Heart right ventricle (tissue), 16 donors: ENCODE data around the gene CLASRP. TPM values are rescaled to one million over a fixed set of nuclear protein-coding genes. Genes with fewer than 3 reads are reported as not detected.

Experiments used
- ATAC-seq, 8 donors: fragments of 200-7000 bp; cut with Tn5 transposase; one replicate each; pipeline ENCODE4 v1.9.1; 2020; ENCODE audit warnings: mild to moderate bottlenecking in 8 of 8, moderate library complexity in 8 of 8, moderate number of reproducible peaks in 1 of 8
- DNase-seq, 2 donors: peaks; one replicate each; pipeline ENCODE4 v3.0.0-alpha.2; 2020
- H3K27ac ChIP-seq, 10 donors: fragments of 200-600 bp; sonication (generic) in 2 of 10; one replicate each; pipeline versions ENCODE4 v1.5.0 to v1.8.0; 2020 to 2022; ENCODE audit warnings: mild to moderate bottlenecking in 3 of 10
- H3K27me3 ChIP-seq, 7 donors: fragments of 200-600 bp; one replicate each; pipeline ENCODE4 v1.8.0; 2021 to 2022; ENCODE audit warnings: mild to moderate bottlenecking in 2 of 7
- H3K36me3 ChIP-seq, 9 donors: fragments of 200-600 bp; sonication (generic) in 1 of 9; one replicate each; pipeline versions ENCODE4 v1.5.0 to v1.8.0; 2020 to 2022; ENCODE audit warnings: mild to moderate bottlenecking in 2 of 9
- H3K4me1 ChIP-seq, 9 donors: fragments of 200-600 bp; sonication (generic) in 1 of 9; one replicate each; pipeline versions ENCODE4 v1.5.0 to v1.8.0; 2020 to 2022; ENCODE audit warnings: mild to moderate bottlenecking in 4 of 9
- H3K4me3 ChIP-seq, 10 donors: fragments of 200-600 bp; sonication (generic) in 2 of 10; one replicate each; pipeline versions ENCODE4 v1.5.0 to v1.8.0; 2020 to 2022; ENCODE audit warnings: mild to moderate bottlenecking in 7 of 10, moderate library complexity in 2 of 10
- H3K9me3 ChIP-seq, 11 donors: fragments of 200-600 bp in 10 of 11; sonication (generic) in 2 of 11; one replicate each; pipeline versions ENCODE4 v1.5.0 to v1.8.0; 2013 to 2022; ENCODE audit warnings: mild to moderate bottlenecking in 2 of 11, control low read depth in 1 of 11, moderate library complexity in 1 of 11
- WGBS, 2 donors: extraction: QIAGEN DNeasy Blood & Tissue Kit; methylation state at CpG; one replicate each; pipeline ENCODE4 v1.1.7; 2013; ENCODE audit warnings: inconsistent platforms in 1 of 2; 5-methylcytosine and 5-hydroxymethylcytosine counted together
- intact Hi-C, 10 donors: fragments of 100-400 bp; cut with DNase I; formaldehyde crosslinking; loops; one replicate each; pipeline versions ENCODE4 v1.11.1 to v1.14.2; 2022
- polyA plus RNA-seq, 2 donors: library from polyadenylated mRNA; stranded (reverse); fragments of 200-250 nt; gene quantifications; one replicate each; pipeline ENCODE4 v1.2.3, GENCODE V29; 2013
- total RNA-seq, 10 donors: library from RNA; stranded (reverse); fragmentation: NEBNext Ultra II Directional in 3 of 10; extraction: Animal tissue kit (Norgen Biotek cat#: 25700) in 3 of 10; gene quantifications; one replicate each; pipeline versions ENCODE4 v1.2.1 to v1.2.4, GENCODE V29; 2021 to 2023
- TF ChIP-seq, protein P1 (sequence below), 9 donors: fragments of 200-600 bp; sonication (generic) in 2 of 9; IDR thresholded peaks; one replicate each; pipeline versions ENCODE4 v1.5.0 to v1.8.0; 2021 to 2022; ENCODE audit warnings: antibody characterized with exemption in 9 of 9, mild to moderate bottlenecking in 5 of 9, moderate library complexity in 1 of 9
- donor health status: Arrhythmogenic right ventricular cardiomyopathy.
- donor health status: ischemic (EF 13 %, LVEDD 7.1; RV severe dilation, severe dysfunction).
- donor health status: healthy with polysubstance abuse.
- donor health status: DM: no; HTN: yes; CAD: no.
- donor health status: DM: no; HTN: no; CAD: no.
- donor health status: ischemic (EF 25% LVEDD 6.9; RV normal size, moderate dysfunction).
- donor health status: ischemic (EF 25% LVEDD 5.7; RV mildly dilated, moderate dysfunction).
- donor health status: healthy.
- donor health status: DM: yes; HTN: yes; CAD: no.
- donor health status: Ischemic cardiomyopathy.
- donor health status: ischemic (EF 35%, LVEDD 5.7; RV mildly dilated, moderate dysfunction).
- donor health status: nonischemic (EF 11% LVEDD 7.7; RV severe dilation, severe dysfunction).
- donor health status: DM: yes; HTN: yes; CAD: no.
- donor health status: PGD.
- donor health status: ischemic (EF 29% LVEDD 5.4; RV normal size, mild dysfunction).
- donor health status: nonischemic (EF 23%, LVEDD 6.1; RV moderate dilation, normal function).

Gene CLASRP
- total and polyA plus RNA-seq, 12 donors = 24.0 to 142 (median 30.0) TPM

GRCh38 chr19:45094707-45095106 is 55.9 kb downstream of the CLASRP start:
- Histone ChIP-seq H3K4me1 (peaks cover 23 to 82% (median 69%) of the 10 kb centered on the region in 9 donors), H3K9me3 (no peaks in the 10 kb centered on the region), H3K27ac (no peak overlapping the region), H3K36me3 (peaks cover 0 to 10% (median 3%) of the 10 kb centered on the region in 9 donors), H3K4me3 (peak overlapping the region in 4 of 10 donors; percentile 4 to 96 (median 92)), H3K27me3 (no peaks in the 10 kb centered on the region)
- DNase-seq = no peak
- ATAC-seq = no peak
- 82 to 85% methylated on average over 5 of the region's 5 CpGs for WGBS, 2 donors
- intact Hi-C loops = loop anchor here in 3 of 10 donors (5.0 to 10.0 kb wide), 2 partner anchors 83 to 90 kb away; partner anchors contain the start of genes BLOC1S3 (in 2 of the 3) and TRAPPC6A (in 2 of the 3)
- TF ChIP-seq, protein P1, sequence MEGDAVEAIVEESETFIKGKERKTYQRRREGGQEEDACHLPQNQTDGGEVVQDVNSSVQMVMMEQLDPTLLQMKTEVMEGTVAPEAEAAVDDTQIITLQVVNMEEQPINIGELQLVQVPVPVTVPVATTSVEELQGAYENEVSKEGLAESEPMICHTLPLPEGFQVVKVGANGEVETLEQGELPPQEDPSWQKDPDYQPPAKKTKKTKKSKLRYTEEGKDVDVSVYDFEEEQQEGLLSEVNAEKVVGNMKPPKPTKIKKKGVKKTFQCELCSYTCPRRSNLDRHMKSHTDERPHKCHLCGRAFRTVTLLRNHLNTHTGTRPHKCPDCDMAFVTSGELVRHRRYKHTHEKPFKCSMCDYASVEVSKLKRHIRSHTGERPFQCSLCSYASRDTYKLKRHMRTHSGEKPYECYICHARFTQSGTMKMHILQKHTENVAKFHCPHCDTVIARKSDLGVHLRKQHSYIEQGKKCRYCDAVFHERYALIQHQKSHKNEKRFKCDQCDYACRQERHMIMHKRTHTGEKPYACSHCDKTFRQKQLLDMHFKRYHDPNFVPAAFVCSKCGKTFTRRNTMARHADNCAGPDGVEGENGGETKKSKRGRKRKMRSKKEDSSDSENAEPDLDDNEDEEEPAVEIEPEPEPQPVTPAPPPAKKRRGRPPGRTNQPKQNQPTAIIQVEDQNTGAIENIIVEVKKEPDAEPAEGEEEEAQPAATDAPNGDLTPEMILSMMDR (IDR thresholded peaks at IDR 0.05) = no peak

DNA sequence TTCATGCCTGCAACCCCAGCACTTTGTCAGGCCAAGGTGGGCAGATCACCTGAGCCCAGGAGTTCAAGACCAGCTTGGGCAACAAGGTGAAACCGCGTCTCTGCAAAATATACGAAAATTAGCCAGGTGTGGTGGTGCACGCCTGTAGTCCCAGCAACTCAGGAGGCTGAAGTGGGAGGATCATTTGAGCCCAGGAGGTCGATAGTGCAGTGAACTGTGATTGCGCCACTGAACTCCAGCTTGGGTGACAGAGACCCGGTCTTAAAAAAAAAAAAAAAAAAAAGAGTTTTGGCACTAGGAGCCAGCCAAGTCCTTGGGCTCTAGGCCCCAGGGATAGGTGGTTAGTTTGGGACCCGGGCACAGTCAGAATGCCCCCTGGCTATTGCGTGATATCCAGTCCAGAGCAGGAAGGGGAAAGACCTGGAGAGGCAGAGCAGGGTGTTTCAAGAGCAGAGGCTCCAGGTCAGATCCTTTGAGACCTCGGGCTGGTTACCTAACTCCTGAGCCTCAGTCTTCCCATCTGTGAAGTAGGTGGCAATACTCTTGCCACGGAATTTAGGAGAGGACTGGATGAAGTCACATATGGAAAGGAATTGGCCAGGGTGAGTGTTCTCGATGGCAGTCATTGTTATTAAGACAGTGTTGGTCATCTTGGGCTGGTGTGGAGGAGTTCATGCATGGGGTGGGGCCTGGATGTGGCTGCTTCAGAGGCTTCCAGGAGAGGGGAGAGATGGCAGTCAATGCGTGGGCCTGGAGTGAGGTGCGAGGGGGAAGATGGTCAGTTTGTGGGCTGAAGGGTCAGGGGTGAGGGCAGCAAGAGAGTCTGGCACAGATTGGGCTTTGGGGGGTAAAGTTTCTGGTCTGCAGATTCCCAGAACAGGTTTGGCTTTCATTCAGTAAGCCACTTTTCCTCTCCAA is 56.9 kb downstream of the CLASRP start:
- Histone ChIP-seq H3K27ac (no peak overlapping the region), H3K27me3 (no peaks in the 10 kb centered on the region), H3K4me3 (no peak overlapping the region), H3K4me1 (peaks cover 23 to 86% (median 72%) of the 10 kb centered on the region in 9 donors), H3K9me3 (no peaks in the 10 kb centered on the region), H3K36me3 (peaks cover 0 to 8% (median 0%) of the 10 kb centered on the region in 9 donors)
- TF ChIP-seq, protein P1 (IDR thresholded peaks at IDR 0.05) = no peak
- ATAC-seq (no peak), DNase-seq (no peak)
- intact Hi-C loops = loop anchor here in 1 of 10 donors (10.0 kb wide), 1 partner anchor 89 kb away; no protein-coding TSS in a partner anchor
- 90 to 92% methylated on average over 14 of the region's 14 CpGs for WGBS, 2 donors

- no peak for DNase-seq
- ATAC-seq = no peak
- peaks cover 19 to 89% (median 69%) of the 10 kb centered on the region in 9 donors for H3K4me1 ChIP-seq
- no peak overlapping the region for H3K4me3 ChIP-seq
- no peaks in the 10 kb centered on the region for H3K9me3 ChIP-seq
- peaks cover 0 to 8% (median 0%) of the 10 kb centered on the region in 9 donors for H3K36me3 ChIP-seq
- 82 to 87% methylated on average over 7 of the region's 7 CpGs for WGBS, 2 donors
- H3K27me3 ChIP-seq = no peaks in the 10 kb centered on the region
- TF ChIP-seq, protein P1 (IDR thresholded peaks at IDR 0.05) = no peak
- intact Hi-C loops = loop anchor here in 1 of 10 donors (10.0 kb wide), 1 partner anchor 88 kb away; no protein-coding TSS in a partner anchor
- peak overlapping the region in 1 of 10 donors; percentile 75 for H3K27ac ChIP-seq
These were observed 57.9 kb downstream of the CLASRP start for GRCh38 chr19:45096700-45097099.

- no peak for ATAC-seq
- intact Hi-C loops = loop anchor here in 1 of 10 donors (10.0 kb wide), 1 partner anchor 87 kb away; no protein-coding TSS in a partner anchor
- TF ChIP-seq, protein P1 (IDR thresholded peaks at IDR 0.05) = no peak
- no peak for DNase-seq
- Histone ChIP-seq H3K27ac (peak overlapping the region in 5 of 10 donors; percentile 57 to 75 (median 60)), H3K4me1 (peaks cover 19 to 89% (median 69%) of the 10 kb centered on the region in 9 donors), H3K27me3 (no peaks in the 10 kb centered on the region), H3K36me3 (peaks cover 0 to 8% (median 0%) of the 10 kb centered on the region in 9 donors), H3K4me3 (no peak overlapping the region), H3K9me3 (no peaks in the 10 kb centered on the region)
- WGBS, 2 donors = 82 to 83% methylated on average over 7 of the region's 7 CpGs
These were observed 58.6 kb downstream of the CLASRP start for GRCh38 chr19:45097450-45097775.
